NCI-H146 (cell line): ENCODE data around the gene BMPR1A.
"Not testable (repeated sequence)": the region's sequence is repeated elsewhere in the genome, so short reads cannot be mapped to it uniquely, and the experiment has no call there.

Source experiments
- DNase-seq: peaks from one replicate; lab custom pipeline; 2025; lab: John Stamatoyannopoulos, UW

The BMPR1A gene

GRCh38 chr10:86730227-86730626, 26.2 kb upstream of the BMPR1A start:
- DNase-seq: peak; percentile 64

DNA sequence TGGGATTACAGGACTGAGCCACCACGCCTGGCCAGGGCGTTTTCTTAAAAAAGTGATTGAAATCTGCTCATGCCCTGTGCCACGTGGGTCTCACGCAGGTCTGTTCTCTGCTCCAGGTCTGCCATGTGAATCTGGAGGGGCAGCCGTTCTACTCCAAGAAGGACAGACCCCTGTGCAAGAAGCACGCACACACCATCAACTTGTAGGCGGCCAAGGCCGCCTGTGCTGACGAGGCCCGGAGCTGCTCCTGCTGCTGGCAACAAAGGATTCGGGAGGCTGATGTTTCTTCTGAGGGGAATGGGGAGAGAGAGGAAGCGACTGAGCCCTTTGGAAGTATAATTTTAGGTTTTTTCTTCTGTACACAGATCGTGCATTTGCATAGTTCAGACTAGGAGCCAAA, 23.6 kb upstream of the BMPR1A start:
- DNase-seq: no peak

GRCh38 chr10:86733260-86733671, 23.2 kb upstream of the BMPR1A start:
- no peak for DNase-seq

GRCh38 chr10:86734207-86734988, 22.0 kb upstream of the BMPR1A start:
- DNase-seq: no peak

DNA sequence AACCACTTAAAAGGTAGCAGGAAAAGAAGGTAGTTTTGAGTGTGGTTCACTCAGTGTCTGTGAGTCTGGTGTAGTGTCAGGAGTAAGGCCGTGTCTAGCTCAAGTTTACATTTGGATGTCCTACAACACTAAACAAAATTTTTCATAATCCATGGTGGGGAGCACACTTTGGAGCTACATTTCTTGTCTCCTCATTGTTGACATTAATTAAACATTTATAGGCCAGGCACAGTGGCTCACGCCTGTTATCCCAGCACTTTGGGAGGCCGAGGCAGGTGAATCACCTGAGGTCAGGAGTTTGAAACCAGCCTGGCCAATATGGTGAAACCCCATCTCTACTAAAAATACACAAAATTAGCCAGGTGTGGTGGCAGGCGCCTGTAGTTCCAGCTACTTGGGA, 21.1 kb upstream of the BMPR1A start:
- DNase-seq: not testable (repeated sequence)

- no peak for DNase-seq
Measured at GRCh38 chr10:86742230-86742629, 14.2 kb upstream of the BMPR1A start.

DNA sequence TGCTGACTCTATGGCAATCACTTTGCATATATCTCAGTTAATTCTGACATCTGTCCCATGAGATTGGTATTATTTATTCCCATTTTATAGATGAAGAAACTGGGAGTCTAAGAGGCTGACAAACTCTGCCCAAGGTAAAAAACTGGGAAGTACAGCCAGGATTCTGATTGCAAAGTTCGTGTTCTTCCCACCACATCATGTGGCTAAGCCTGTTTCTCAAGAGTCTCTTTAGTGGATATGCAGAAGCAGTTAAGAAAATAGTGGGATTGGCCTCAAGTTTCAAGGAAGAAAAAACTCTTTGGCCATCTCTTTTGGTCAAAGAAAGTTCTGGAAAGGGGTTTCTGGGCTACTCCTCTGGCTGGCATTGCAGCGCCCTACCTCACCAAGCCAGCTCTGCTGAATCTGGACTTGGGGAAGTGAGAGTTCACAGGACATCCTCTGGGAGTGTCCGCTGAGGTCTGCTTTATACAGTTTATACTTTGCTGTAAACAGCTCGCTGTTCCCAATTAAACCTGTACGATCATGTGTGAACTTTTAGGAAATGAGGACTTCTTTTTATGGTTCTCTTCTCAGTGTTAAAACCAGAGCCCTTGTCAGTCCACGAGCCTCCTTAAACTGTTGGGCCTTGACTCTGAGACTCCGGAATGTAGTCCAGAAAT, 12.2 kb upstream of the BMPR1A start:
- DNase-seq: no peak

DNA sequence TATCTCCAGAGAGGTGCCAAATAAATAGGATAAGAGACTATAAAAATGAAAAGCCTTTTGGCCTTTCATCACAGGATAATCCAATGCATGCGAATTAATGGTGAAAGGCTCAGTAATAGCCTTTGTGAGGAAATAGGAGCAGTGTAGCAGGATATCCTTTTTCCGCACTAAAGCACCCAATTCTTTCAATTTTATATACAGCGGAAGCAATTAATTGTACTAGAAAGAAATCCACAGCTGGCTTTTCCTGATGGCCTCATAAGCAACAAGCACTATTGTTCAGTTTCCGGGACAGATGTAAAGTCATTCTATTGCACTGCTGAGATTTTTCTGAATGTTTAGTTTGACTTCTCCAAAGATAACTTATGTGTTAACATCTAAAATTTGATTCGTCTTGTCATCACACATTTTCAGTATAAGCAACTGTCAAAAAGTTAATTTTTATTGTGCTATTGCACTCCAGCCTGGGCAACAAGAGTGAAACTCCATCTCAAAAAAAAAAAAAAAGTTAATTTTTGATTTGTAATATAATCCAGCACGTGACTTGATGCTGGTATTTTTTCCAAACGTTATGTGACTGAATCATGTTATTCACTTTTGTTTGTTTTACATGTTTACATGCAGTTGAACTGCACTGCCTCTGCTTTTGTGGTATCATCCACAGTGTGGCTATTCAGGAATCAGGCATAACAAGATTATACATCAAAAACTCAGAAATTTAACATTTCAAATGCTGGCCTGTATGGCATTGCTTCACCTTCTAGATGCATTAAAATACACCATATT, 8.4 kb upstream of the BMPR1A start:
- peak; percentile 48 for DNase-seq

DNA sequence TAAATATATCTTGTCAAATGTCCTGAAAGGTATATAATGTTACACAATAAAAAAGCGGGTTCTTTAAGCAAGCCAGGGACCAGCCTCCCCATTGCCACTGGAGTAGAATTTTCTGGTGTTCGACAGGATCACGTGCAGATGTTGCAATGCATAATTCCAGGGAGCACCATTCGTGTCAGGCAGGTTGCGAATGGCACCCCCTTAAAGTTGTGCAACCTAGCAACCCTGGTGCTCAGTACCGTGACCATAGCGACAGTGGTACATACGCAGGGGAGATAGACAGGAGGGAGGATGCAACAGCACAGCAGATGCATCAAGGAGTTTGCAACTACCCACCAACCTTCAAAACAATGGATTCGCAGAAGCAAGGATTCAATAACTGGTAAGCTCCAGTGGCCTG, 6.6 kb upstream of the BMPR1A start:
- DNase-seq: no peak

DNA sequence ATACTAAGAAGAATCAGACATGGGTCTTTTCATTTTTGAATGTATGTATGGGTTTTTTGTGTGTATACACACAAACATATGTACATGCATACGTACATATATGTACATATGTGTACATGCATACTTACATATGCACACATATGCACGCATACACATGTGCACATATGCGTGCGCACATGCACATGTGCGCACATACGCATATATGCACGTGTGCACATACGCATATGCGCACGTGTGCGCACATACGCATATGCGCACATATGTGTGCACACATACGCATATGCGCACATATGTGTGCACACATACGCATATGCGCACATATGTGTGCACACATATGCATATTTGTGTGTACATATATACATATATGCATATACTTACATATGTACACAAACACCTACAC, 4.9 kb upstream of the BMPR1A start:
- no peak for DNase-seq

- peak; percentile 92 for DNase-seq
Measured at GRCh38 chr10:86752311-86752710, 4.1 kb upstream of the BMPR1A start.

GRCh38 chr10:86753051-86753450, 3.4 kb upstream of the BMPR1A start:
- no peak for DNase-seq

- no peak for DNase-seq
Measured at GRCh38 chr10:86753638-86754434, 2.6 kb upstream of the BMPR1A start.

DNA sequence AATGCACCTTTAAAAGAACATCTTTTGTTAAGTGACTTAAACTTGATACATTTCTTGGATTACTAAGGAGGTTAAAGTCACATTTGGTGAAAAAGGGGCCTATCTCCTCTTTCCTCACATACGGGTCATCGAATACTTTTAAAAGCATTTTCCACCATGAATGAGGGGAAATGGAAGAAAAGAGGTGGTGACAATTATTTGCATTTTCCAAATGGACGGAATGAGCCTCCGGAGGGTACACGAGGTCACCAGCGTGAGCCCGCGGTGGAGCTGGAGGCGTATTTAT, 1.0 kb upstream of the BMPR1A start:
- no peak for DNase-seq

- DNase-seq: peak; percentile 95
Measured at GRCh38 chr10:86755740-86756510, 494 bp upstream of the BMPR1A start.

DNA sequence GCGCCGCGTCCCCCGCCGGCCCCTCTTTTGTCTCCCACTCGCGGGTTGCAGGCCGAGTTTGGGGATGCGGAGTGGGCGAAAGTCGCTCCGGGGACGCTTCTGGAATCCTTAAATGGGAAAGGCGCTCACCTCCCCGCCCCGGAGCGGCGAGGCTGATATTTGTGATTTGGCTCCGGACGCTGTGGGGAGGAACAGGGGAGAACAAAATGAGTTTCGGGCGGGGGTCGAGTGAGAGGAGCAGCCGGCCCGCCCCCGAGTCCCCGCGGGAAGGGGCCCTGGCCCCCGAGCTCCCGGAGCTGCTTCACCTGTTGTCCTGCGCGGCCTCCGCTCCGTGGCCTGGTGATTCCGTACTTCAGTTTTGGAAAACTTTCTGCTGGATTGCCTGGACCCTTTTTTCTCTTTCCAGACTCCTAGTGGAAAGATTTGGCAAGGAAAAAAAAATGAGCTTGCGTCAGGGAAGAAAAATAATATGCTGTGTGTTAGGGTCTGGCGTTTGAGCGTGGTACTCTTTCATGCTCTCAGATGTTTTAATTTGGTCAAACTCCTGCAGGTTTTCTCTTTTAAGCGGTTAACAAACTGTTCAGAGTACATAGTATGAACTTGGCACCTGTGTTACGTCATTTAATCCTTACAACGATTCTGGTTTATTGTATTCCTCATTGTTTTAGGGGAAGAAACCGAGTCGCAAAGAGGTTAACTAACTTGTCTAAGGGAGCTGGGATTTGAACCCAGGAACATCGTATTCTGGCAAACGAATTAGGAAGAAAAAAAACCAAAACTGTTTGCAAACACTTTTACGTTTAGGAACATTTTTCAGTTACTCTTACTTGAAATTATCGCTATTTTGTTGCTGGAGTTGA, 924 bp downstream of the BMPR1A start:
- peak; percentile 37 for DNase-seq

GRCh38 chr10:86758189-86759072, 2.0 kb downstream of the BMPR1A start:
- no peak for DNase-seq

DNA sequence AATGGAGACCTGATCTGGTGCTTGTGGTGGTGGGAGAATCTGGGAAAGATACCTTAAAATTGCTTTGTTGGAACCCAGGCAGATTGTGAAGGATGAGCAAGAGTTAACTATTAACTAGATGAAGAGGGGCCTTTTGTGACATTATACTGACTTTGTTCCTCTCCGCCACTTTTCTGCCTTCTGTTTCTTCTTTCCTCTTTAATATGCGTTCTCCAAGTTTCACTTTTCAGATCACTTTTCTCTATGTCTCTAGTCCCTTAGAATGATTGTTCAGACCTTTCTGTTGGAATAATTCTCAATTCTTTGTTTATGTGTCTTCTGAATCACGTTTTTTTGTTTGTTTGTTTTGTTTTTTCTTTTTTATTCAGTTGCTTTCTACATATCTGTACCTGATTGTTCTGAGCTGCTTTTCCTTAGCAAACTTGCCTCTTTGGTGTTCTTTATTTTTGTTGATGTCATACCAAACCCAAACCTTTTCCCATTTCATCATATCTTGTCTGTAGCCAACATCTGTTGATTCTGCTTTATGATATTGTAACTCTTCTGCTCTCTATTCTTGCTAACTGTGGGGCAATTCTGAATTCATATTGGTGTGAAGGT, 2.8 kb downstream of the BMPR1A start:
- no peak for DNase-seq

DNA sequence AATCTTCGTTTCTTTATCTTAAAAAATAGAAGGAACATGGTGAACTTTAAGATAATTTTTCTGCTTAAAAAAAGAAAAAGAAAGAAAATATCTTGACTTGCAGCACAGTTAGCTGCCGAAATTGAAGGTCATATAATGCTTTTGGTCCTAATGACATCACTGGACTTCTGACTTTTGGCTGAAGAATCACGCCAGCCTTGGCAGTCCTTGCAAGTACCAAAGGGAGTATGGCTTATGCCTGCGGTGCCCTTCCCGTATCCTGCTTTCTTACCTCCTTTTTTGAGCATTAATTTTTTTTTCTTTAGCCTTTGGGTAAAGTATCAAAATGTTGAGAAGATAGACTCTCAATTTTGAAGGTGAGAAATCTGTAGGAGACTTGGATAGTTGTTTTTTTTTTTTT, 7.0 kb downstream of the BMPR1A start:
- no peak for DNase-seq
